HG03280 (cell line): ENCODE data around the gene ARMC6.
"Not testable (repeated sequence)": the region's sequence is repeated elsewhere in the genome, so short reads cannot be mapped to it uniquely, and the experiment has no call there.

ENCODE experiments used
- ATAC-seq: cut with Tn5 transposase; IDR thresholded peaks from one replicate; pipeline ENCODE4 v1.9.1; 2021; ENCODE audit warnings: mild to moderate bottlenecking, moderate library complexity; ENCODE audit not compliant: unreplicated experiment

ARMC6 gene

GRCh38 chr19:19022380-19022961 lies 10.9 kb upstream of the ARMC6 start:
- no peak for ATAC-seq

- not testable (repeated sequence) for ATAC-seq
These were observed 10.0 kb upstream of the ARMC6 start for GRCh38 chr19:19023376-19023775.

- no peak for ATAC-seq
These were observed 7.5 kb upstream of the ARMC6 start for GRCh38 chr19:19025861-19026260.

- ATAC-seq = no peak
These were observed 7.0 kb upstream of the ARMC6 start for GRCh38 chr19:19026299-19026971.

GRCh38 chr19:19027228-19027627 lies 6.2 kb upstream of the ARMC6 start:
- no peak for ATAC-seq

- ATAC-seq = no peak
These were observed 4.9 kb upstream of the ARMC6 start for GRCh38 chr19:19028526-19028925.

GRCh38 chr19:19031891-19032290 lies 1.5 kb upstream of the ARMC6 start:
- no peak for ATAC-seq

- ATAC-seq = peak; percentile 35
These were observed 805 bp upstream of the ARMC6 start for GRCh38 chr19:19032420-19033175.

- ATAC-seq = no peak
These were observed 302 bp upstream of the ARMC6 start for GRCh38 chr19:19033176-19033425.

- ATAC-seq = no peak
These were observed 811 bp downstream of the ARMC6 start for GRCh38 chr19:19034204-19034624.

GRCh38 chr19:19039901-19040300 lies 6.5 kb downstream of the ARMC6 start:
- ATAC-seq = no peak

GRCh38 chr19:19040417-19040816 lies 7.0 kb downstream of the ARMC6 start:
- no peak for ATAC-seq

GRCh38 chr19:19042732-19043280 lies 9.4 kb downstream of the ARMC6 start:
- no peak for ATAC-seq

- no peak for ATAC-seq
These were observed 10.1 kb downstream of the ARMC6 start for GRCh38 chr19:19043481-19043880.

- ATAC-seq = no peak
These were observed 10.5 kb downstream of the ARMC6 start for GRCh38 chr19:19043881-19044280.

GRCh38 chr19:19049406-19049805 lies 16.0 kb downstream of the ARMC6 start:
- ATAC-seq = no peak

- no peak for ATAC-seq
These were observed 16.7 kb downstream of the ARMC6 start for GRCh38 chr19:19050104-19050503.

GRCh38 chr19:19050731-19051130 lies 17.3 kb downstream of the ARMC6 start:
- ATAC-seq = no peak

- no peak for ATAC-seq
These were observed 18.2 kb downstream of the ARMC6 start for GRCh38 chr19:19051478-19052213.

GRCh38 chr19:19052921-19053320 lies 19.5 kb downstream of the ARMC6 start:
- no peak for ATAC-seq

GRCh38 chr19:19053508-19054314 lies 20.3 kb downstream of the ARMC6 start:
- no peak for ATAC-seq
